GM10266 (cell line): Measurements from ENCODE around the gene FMNL3.

ENCODE experiments used
- DNase-seq: peaks from one replicate; pipeline ENCODE4 v3.0.0; 2012; ENCODE audit errors: extremely low spot score
- TF ChIP-seq, protein P1 (sequence below): IDR thresholded peaks from 2 replicates; pipeline ENCODE4 v1.5.1; 2012; ENCODE audit warnings: mild to moderate bottlenecking, low read depth; ENCODE audit not compliant: control insufficient read depth, insufficient read depth; ENCODE audit errors: missing control alignments

FMNL3 gene

DNA sequence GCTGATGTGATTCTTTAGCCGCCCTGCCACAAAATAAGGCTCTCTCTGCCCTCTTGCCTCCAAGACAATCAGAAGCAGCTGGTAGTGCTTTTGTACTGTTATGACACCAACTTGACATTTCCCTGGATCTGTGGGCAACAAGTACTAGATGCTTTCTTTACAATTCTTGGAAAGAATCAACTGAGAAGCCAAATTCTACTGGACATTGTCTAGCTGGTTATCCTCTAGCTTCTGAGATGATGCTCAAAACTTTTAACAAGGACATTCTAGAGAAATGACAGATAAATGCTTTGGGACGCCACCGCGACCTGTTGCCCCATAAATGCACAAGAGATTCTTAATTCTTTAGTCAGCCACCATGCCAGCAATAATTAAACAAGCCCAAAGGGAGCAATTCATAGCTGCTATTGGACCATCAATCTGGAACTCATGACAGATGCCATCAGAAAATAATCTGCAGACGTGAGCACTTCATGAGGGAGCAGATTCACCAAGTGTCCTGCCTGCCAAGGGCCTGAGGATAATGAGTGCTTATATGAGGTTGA lies 22.8 kb downstream of the FMNL3 start:
- TF ChIP-seq, protein P1, sequence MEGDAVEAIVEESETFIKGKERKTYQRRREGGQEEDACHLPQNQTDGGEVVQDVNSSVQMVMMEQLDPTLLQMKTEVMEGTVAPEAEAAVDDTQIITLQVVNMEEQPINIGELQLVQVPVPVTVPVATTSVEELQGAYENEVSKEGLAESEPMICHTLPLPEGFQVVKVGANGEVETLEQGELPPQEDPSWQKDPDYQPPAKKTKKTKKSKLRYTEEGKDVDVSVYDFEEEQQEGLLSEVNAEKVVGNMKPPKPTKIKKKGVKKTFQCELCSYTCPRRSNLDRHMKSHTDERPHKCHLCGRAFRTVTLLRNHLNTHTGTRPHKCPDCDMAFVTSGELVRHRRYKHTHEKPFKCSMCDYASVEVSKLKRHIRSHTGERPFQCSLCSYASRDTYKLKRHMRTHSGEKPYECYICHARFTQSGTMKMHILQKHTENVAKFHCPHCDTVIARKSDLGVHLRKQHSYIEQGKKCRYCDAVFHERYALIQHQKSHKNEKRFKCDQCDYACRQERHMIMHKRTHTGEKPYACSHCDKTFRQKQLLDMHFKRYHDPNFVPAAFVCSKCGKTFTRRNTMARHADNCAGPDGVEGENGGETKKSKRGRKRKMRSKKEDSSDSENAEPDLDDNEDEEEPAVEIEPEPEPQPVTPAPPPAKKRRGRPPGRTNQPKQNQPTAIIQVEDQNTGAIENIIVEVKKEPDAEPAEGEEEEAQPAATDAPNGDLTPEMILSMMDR, result no peak
- DNase-seq, result no peak

DNA sequence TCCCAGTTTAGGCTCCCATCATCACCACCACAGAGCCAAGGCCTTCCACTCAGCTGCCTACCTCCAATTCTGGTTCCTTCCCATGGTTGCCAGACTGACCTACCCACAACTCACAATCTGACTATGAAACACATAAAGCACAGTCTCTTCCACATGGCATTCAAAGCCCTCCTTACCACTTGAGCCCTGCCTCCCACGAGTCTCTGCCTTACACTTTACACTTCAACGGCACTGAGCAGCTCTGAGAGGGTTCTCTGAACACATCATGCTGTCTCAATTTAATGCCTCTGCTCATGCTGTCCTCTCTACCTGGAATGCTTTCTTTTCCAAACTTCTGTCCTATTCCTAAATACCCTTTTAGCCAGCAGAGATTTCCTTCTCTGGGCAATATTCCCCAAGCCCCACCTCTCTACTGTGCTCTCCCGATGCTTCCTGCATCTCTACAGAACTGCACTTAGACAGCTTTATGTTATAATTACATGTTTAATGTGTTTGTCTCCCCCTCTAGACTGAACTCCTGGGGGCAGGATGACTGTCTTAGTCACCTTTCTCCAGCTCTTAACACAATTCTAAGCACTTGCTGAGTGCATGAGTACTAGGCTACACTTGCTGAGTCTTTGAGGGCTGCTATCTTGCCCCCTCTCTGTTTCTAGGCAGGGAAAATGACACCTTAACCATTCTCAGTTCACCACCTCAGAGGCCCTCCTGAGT lies 23.5 kb downstream of the FMNL3 start:
- TF ChIP-seq, protein P1, result no peak
- DNase-seq, result no peak

DNA sequence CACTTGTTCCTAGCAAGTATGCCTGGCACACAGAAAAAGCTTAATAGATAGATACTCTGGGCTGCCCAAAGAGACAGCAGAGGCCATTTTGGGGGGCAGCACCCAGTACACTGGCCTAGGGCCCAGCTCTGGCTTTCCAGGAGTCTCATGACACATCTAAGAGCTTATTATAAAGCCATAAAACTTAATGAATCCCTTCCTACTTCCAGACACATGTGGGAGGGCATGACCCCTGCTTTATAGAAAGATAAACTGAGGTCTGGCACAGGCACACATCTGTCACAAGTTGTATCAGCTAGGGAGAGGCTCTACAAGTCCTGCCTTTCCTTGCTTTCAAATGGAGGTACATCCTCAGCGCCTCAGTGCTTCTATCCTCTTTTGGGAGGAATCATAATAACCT lies 27.1 kb downstream of the FMNL3 start:
- TF ChIP-seq, protein P1, result no peak
- DNase-seq, result no peak

DNA sequence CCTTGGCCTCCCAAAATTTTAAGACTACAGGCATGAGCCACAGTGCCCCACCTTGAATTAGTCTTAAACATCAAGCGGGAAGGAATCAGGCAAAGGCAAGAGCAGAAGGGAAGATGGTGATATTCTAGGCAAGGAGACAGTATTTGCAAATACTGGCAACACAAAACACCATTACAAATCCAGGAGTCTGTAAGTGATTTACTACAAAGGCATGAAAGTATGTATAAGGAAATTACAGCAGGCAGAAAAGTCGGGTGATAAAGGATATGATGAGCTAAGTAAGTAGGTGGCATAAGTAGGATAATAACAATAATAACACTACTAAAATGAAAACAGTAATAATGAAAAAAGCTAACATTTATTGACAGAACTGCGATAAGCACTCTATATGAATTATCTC lies 28.5 kb downstream of the FMNL3 start:
- TF ChIP-seq, protein P1, result no peak
- no peak for DNase-seq

DNA sequence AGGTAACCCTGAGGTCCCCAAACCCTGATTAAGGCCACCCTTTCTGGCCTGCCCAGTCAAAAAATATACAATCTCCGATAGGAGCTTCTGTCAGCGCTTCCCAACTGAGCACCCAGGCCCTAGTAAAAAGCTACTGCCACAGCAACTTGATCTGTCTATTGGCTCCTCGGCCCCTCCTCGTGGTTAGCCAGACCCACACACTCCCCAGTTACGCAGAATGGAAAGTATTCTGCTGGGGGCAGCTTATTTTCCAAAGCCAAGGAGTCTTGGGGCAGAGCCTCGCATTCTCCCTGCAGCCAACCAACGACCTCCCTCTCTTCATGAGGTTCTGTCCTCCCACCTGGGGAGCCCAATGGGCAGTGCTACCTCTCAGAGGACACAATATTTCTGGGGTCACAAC lies 32.1 kb downstream of the FMNL3 start:
- TF ChIP-seq, protein P1, result no peak
- DNase-seq, result no peak

DNA sequence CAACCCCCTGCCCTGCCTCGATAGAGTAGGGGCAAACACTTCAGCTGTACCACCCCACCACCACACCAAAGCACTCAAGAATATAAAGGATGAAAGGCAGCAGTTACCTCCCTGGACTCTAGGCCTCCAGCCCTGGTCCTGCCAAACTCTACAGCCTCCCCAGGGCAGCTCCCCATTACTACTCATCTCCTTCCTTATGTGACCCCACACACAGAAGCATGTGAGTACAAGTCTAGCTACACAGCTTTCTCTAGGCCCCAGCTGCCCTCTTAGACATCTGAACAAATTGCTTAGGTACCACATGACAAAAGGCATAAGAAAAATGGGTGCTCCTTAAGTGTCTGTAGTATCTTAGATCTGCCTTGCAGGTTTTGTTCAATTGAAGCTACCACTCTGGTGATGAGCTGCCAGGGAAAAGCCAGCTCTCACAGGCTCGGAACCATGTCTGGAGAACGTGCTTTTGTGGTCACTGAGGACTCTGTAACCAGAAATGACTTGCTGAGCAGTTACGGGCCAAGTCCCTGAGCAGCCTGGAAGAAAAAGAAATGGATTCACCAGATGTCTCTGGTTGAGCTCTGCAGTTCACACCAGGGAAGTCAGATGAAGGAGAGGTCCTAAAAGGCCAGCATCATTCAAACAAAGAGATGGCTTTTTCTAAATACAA lies 32.8 kb downstream of the FMNL3 start:
- TF ChIP-seq, protein P1, result no peak
- no peak for DNase-seq
